ENCODE data around the gene FIBCD1. TPM values are rescaled to one million over a fixed set of nuclear protein-coding genes. Genes with fewer than 3 reads are reported as not detected.

The FIBCD1 gene
- total and polyA plus RNA-seq, 4 donors = 0.97 to 7.7 (median 4.1) TPM

DNA sequence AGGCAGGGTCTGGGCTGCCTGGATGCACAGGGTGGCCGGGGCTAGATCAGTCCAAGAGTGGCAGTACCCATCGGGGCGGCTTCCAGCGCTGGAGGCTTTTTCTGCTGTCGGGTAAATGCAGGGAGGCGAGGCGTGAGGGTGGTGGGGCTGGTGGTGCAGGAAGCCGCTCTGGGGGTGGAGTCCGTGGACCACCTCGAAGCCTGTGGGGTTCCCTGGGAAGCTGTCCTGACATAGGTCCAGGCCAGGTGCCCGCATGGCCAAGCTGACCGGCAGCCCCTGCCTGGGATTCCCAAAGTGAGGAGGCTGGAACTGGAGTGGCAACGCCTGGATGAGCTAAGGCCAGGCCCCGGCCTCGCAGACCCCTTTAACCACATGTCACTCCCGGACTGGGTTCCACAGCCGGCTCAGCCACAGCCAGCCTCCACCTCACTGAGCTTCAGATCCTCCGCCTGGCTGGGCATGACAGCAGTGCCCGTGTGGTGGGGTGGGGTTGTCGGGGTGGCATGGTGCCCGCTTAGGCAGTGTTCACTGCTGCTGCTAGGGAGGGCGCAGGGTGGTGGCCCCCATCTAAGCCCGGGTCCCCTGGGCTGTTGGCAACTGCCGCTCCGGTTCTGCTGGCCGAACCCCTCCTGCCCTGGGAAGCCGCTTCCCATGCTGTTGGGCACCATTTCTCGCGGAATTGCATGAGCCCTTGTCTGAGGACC, 41.0 kb downstream of the FIBCD1 start:
- Histone ChIP-seq H3K4me1 (ENCODE audit: control insufficient read depth in 5 of 5, insufficient read depth in 5 of 5, low read length in 5 of 5) (peaks cover 0 to 9% (median 0%) of the 10 kb centered on the region in 5 donors), H3K9me3 (ENCODE audit: control insufficient read depth in 4 of 4, insufficient read depth in 3 of 4, low read length in 3 of 4) (no peaks in the 10 kb centered on the region), H3K27me3 (ENCODE audit: control insufficient read depth in 3 of 3, insufficient read depth in 3 of 3, low read length in 2 of 3) (peaks cover 0 to 9% (median 2%) of the 10 kb centered on the region in 3 donors), H3K27ac (ENCODE audit: low read depth in 1 of 2, low read length in 1 of 2) (no peak overlapping the region), H3K9ac (ENCODE audit: insufficient read depth in 1 of 2, low read length in 2 of 2) (no peak overlapping the region), H3K36me3 (ENCODE audit: control insufficient read depth in 4 of 4, insufficient read depth in 4 of 4, low read length in 4 of 4) (peaks cover 0 to 5% (median 0%) of the 10 kb centered on the region in 4 donors), H3K4me3 (no peak overlapping the region)
- DNase-seq (no peak), ATAC-seq (ENCODE audit: insufficient read depth, low FRiP score) (no peak)
- WGBS, 2 donors = 80 to 91% methylated on average over 29 of the region's 29 CpGs
- TF ChIP-seq, protein P1, sequence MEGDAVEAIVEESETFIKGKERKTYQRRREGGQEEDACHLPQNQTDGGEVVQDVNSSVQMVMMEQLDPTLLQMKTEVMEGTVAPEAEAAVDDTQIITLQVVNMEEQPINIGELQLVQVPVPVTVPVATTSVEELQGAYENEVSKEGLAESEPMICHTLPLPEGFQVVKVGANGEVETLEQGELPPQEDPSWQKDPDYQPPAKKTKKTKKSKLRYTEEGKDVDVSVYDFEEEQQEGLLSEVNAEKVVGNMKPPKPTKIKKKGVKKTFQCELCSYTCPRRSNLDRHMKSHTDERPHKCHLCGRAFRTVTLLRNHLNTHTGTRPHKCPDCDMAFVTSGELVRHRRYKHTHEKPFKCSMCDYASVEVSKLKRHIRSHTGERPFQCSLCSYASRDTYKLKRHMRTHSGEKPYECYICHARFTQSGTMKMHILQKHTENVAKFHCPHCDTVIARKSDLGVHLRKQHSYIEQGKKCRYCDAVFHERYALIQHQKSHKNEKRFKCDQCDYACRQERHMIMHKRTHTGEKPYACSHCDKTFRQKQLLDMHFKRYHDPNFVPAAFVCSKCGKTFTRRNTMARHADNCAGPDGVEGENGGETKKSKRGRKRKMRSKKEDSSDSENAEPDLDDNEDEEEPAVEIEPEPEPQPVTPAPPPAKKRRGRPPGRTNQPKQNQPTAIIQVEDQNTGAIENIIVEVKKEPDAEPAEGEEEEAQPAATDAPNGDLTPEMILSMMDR (IDR thresholded peaks at IDR 0.05; ENCODE audit: control extremely low read depth, extremely low read depth) = no peak

DNA sequence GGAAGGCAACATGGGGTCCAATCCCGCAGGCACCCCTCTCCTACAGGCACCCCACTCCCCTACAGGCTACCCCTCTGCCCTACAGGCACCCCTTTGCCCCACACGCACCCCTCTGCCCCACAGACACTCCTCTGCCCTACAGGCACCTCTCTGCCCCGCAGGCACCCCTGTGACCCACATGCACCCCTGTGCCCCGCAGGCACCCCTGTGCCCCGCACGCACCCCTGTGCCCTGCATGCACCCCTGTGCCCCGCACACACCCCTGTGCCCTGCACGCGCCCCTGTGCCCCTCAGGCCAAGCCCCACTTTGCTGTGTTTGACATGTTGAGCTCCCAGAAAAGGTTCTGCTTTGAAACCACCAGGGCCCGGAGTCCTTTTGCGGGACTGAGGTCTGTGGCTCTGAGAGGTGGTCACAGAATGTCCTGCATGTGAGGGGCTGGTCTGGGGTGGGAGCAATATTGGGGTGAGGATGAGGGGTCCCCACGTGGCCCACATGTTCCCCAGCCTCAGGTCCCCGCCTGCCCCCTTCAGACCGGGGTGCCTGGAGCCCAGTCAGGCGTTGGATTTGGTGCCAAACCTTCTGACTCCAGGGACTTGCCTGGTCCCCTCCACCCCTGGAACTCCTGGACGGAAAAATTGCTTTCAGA, 41.8 kb downstream of the FIBCD1 start:
- peaks cover 0 to 9% (median 2%) of the 10 kb centered on the region in 3 donors for H3K27me3 ChIP-seq (ENCODE audit: control insufficient read depth in 3 of 3, insufficient read depth in 3 of 3, low read length in 2 of 3)
- H3K9ac ChIP-seq (ENCODE audit: insufficient read depth in 1 of 2, low read length in 2 of 2) = no peak overlapping the region
- TF ChIP-seq, protein P1 (IDR thresholded peaks at IDR 0.05; ENCODE audit: control extremely low read depth, extremely low read depth) = no peak
- no peak for DNase-seq
- H3K4me3 ChIP-seq = no peak overlapping the region
- H3K9me3 ChIP-seq (ENCODE audit: control insufficient read depth in 4 of 4, insufficient read depth in 3 of 4, low read length in 3 of 4) = no peaks in the 10 kb centered on the region
- H3K36me3 ChIP-seq (ENCODE audit: control insufficient read depth in 4 of 4, insufficient read depth in 4 of 4, low read length in 4 of 4) = peaks cover 0 to 6% (median 0%) of the 10 kb centered on the region in 4 donors
- H3K27ac ChIP-seq (ENCODE audit: low read depth in 1 of 2, low read length in 1 of 2) = no peak overlapping the region
- peaks cover 0 to 10% (median 0%) of the 10 kb centered on the region in 5 donors for H3K4me1 ChIP-seq (ENCODE audit: control insufficient read depth in 5 of 5, insufficient read depth in 5 of 5, low read length in 5 of 5)
- no peak for ATAC-seq (ENCODE audit: insufficient read depth, low FRiP score)
- WGBS, 2 donors = 81 to 85% methylated on average over 14 to 16 of the region's 16 CpGs

- TF ChIP-seq, protein P1 (IDR thresholded peaks at IDR 0.05; ENCODE audit: control extremely low read depth, extremely low read depth) = no peak
- peaks cover 0 to 7% (median 0%) of the 10 kb centered on the region in 4 donors for H3K36me3 ChIP-seq (ENCODE audit: control insufficient read depth in 4 of 4, insufficient read depth in 4 of 4, low read length in 4 of 4)
- DNase-seq (no peak), ATAC-seq (ENCODE audit: insufficient read depth, low FRiP score) (no peak)
- H3K9me3 ChIP-seq (ENCODE audit: control insufficient read depth in 4 of 4, insufficient read depth in 3 of 4, low read length in 3 of 4) = no peaks in the 10 kb centered on the region
- peaks cover 0 to 9% (median 2%) of the 10 kb centered on the region in 3 donors for H3K27me3 ChIP-seq (ENCODE audit: control insufficient read depth in 3 of 3, insufficient read depth in 3 of 3, low read length in 2 of 3)
- H3K9ac ChIP-seq (ENCODE audit: insufficient read depth in 1 of 2, low read length in 2 of 2) = no peak within 1 kb of the TSS
- no peak within 1 kb of the TSS for H3K27ac ChIP-seq (ENCODE audit: low read depth in 1 of 2, low read length in 1 of 2)
- peaks cover 0 to 10% (median 0%) of the 10 kb centered on the region in 5 donors for H3K4me1 ChIP-seq (ENCODE audit: control insufficient read depth in 5 of 5, insufficient read depth in 5 of 5, low read length in 5 of 5)
- no peak within 1 kb of the TSS for H3K4me3 ChIP-seq
- 74 to 86% methylated on average over 27 of the region's 27 CpGs for WGBS, 2 donors
Observed at GRCh38 chr9:130896233-130897014, 42.6 kb downstream of the FIBCD1 start, which contains the start of gene QRFP. Gene QRFP (minus strand): TSS chr9:130896812. CDS start chr9:130893838, 2,974 bp downstream.

Measured in lung (tissue), 12 donors.